Cerebellar nuclear complex (tissue), 1 donor: ENCODE results near the gene ARHGAP15.

Source experiments
- DNase-seq, 2 experiments: peaks; one replicate each; lab custom pipeline; 2025; lab: John Stamatoyannopoulos, UW

ARHGAP15 gene

GRCh38 chr2:143717536-143718168, 588.4 kb downstream of the ARHGAP15 start:
- no peak for DNase-seq

- DNase-seq, result no peak
Measured at GRCh38 chr2:143718745-143719144, 589.5 kb downstream of the ARHGAP15 start.

- no peak for DNase-seq
Measured at GRCh38 chr2:143719406-143719805, 590.2 kb downstream of the ARHGAP15 start.

- DNase-seq, result no peak
Measured at GRCh38 chr2:143720095-143720664, 591.0 kb downstream of the ARHGAP15 start.

- no peak for DNase-seq
Measured at GRCh38 chr2:143725400-143725799, 596.2 kb downstream of the ARHGAP15 start.

- no peak for DNase-seq
Measured at GRCh38 chr2:143726151-143726845, 597.1 kb downstream of the ARHGAP15 start.

GRCh38 chr2:143728498-143728897, 599.3 kb downstream of the ARHGAP15 start:
- DNase-seq, result no peak

GRCh38 chr2:143729296-143729814, 600.1 kb downstream of the ARHGAP15 start:
- no peak for DNase-seq

- no peak for DNase-seq
Measured at GRCh38 chr2:143730155-143730952, 601.1 kb downstream of the ARHGAP15 start.

GRCh38 chr2:143730953-143731260, 601.7 kb downstream of the ARHGAP15 start:
- DNase-seq, result no peak

- DNase-seq, result no peak
Measured at GRCh38 chr2:143732076-143732475, 602.9 kb downstream of the ARHGAP15 start.

GRCh38 chr2:143732871-143733270, 603.7 kb downstream of the ARHGAP15 start:
- no peak for DNase-seq

- DNase-seq, result no peak
Measured at GRCh38 chr2:143734507-143734906, 605.3 kb downstream of the ARHGAP15 start.

GRCh38 chr2:143736904-143737303, 607.7 kb downstream of the ARHGAP15 start:
- DNase-seq, result no peak

- DNase-seq, result no peak
Measured at GRCh38 chr2:143740431-143740830, 611.2 kb downstream of the ARHGAP15 start.

- no peak for DNase-seq
Measured at GRCh38 chr2:143741205-143741604, 612.0 kb downstream of the ARHGAP15 start.

- DNase-seq, result no peak
Measured at GRCh38 chr2:143742581-143742980, 613.4 kb downstream of the ARHGAP15 start.

GRCh38 chr2:143744114-143744513, 614.9 kb downstream of the ARHGAP15 start:
- DNase-seq, result no peak

- no peak for DNase-seq
Measured at GRCh38 chr2:143745060-143745459, 615.8 kb downstream of the ARHGAP15 start.

- no peak for DNase-seq
Measured at GRCh38 chr2:143754742-143755141, 625.5 kb downstream of the ARHGAP15 start.

- DNase-seq, result no peak
Measured at GRCh38 chr2:143758629-143759330, 629.6 kb downstream of the ARHGAP15 start.

- no peak for DNase-seq
Measured at GRCh38 chr2:143759455-143759854, 630.2 kb downstream of the ARHGAP15 start.
